Lung microvascular endothelial cell (primary cell): Measurements from ENCODE around the gene LRRTM4. TPM values are rescaled to one million over a fixed set of nuclear protein-coding genes. Genes with fewer than 3 reads are reported as not detected.

Source experiments
- DNase-seq, 2 donors: peaks; one replicate each; pipeline versions ENCODE4 v3.0.0 to v3.0.0-alpha.2; 2010; ENCODE audit warnings: low read depth in 2 of 2
- total RNA-seq: library from RNA; depleted of rRNA; stranded (reverse); fragments of >200 nt; gene quantifications from 2 replicates; pipeline ENCODE4 v1.2.1, GENCODE V29; 2014

Gene LRRTM4
- total RNA-seq, 1 donor from 2014 or later, result not detected

- DNase-seq, result no peak
Observed at GRCh38 chr2:77470096-77470495, 52.1 kb downstream of the LRRTM4 start.

- DNase-seq, result no peak
Observed at GRCh38 chr2:77469106-77469505, 53.1 kb downstream of the LRRTM4 start.

DNA sequence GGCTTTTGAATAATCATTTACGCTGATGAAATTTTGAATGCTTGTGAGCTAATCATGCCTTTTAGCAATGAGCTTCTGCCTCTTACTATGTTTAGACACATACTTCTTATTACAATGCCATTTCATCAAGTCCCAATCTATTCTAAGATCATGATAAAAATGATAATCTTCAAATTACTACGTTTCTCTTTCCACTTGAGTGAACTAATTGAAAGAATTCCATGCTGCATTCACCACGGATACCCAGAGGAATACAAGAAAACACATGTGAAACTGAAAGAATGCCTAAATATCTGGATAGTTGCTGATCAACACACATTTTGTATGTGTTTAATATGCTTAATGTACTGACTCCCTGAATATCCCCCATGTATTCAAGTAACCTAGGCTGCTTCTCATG lies 62.3 kb downstream of the LRRTM4 start:
- DNase-seq, result no peak

- DNase-seq, result no peak
Observed at GRCh38 chr2:77458216-77458615, 64.0 kb downstream of the LRRTM4 start.

GRCh38 chr2:77457665-77458064 lies 64.5 kb downstream of the LRRTM4 start:
- DNase-seq, result no peak

DNA sequence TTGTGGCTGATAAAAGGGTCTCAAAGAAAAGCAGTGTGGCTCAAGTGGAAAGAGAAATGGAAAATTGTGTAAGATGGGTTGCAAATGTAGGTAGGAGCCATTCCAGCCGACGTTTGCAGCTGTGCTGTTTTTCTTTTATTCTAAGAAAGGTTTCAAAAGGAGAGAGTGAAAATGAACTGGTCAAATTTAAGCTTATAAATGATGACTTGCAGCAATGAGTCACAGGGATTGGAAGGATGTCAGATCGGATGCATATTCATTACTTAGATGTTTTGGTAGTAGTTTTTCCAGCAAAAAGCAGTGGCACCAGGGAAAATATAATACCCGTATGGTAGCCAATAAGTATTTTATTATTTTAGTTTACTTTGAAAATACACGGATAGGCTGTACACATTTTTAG lies 79.1 kb downstream of the LRRTM4 start:
- DNase-seq, result no peak

- DNase-seq, result no peak
Observed at GRCh38 chr2:77434880-77435279, 87.3 kb downstream of the LRRTM4 start.

GRCh38 chr2:77428946-77429345 lies 93.2 kb downstream of the LRRTM4 start:
- DNase-seq, result no peak

DNA sequence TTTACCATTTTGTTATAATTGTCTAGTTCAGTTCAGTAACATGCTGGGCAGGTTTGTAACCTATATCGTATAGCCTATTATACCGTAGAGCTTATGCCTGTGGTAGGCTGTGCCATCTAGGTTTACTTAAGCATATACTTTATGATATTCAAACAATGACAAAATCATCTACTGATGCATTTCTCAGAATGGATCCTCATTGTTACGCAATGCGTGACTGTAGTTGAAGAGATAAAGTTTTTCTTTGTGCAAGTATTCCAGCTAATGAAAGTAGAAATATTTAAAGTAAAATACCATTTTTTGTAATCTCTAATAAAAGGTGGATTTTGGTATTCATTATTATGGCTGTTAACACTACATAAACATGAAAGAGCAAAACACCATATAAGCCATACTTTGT lies 100.2 kb downstream of the LRRTM4 start:
- DNase-seq, result no peak

DNA sequence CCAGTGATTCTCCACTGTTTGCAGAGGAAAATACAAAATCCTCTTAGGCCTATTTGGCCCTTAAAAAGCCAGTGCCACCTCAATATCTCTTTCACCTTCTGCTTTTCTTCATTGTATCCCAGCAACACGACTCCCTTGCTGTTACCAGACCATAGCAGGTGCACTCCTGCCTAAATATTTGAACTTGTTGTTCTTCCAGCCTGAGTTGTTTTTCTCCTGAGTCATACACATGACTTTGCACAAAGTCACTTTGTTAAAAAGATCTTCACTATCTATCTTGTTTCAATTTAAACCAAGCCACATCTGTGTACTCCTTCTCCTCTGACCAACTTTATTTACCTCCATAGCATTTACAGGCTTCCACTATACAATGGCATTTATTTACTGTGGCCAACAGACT lies 103.6 kb downstream of the LRRTM4 start:
- DNase-seq, result no peak

GRCh38 chr2:77404189-77404588 lies 118.0 kb downstream of the LRRTM4 start:
- no peak for DNase-seq

- no peak for DNase-seq
Observed at GRCh38 chr2:77398970-77399600, 123.1 kb downstream of the LRRTM4 start.

- no peak for DNase-seq
Observed at GRCh38 chr2:77397763-77398162, 124.4 kb downstream of the LRRTM4 start.

GRCh38 chr2:77395011-77395410 lies 127.2 kb downstream of the LRRTM4 start:
- DNase-seq, result no peak

GRCh38 chr2:77391119-77391518 lies 131.1 kb downstream of the LRRTM4 start:
- no peak for DNase-seq

DNA sequence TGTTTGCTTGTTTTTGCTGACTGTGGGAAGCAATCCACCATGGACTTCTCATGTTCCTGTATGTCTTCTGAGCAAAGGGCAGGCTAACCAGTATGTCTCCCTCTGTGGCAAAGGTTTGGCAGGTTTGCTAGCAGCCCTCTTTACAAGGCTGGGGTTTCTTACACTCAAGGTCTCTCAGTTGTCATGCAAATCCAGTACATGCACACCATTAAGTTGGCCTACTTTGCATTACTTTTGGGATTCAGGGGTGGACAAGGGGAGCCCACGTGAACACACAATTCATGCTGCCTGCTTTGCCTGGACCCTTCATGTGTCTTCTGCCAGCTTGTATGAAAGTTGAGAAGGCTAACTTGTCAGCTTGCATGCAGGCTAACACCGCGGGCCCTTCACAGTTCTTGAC lies 134.9 kb downstream of the LRRTM4 start:
- no peak for DNase-seq

GRCh38 chr2:77372636-77373035 lies 149.5 kb downstream of the LRRTM4 start:
- DNase-seq, result no peak

DNA sequence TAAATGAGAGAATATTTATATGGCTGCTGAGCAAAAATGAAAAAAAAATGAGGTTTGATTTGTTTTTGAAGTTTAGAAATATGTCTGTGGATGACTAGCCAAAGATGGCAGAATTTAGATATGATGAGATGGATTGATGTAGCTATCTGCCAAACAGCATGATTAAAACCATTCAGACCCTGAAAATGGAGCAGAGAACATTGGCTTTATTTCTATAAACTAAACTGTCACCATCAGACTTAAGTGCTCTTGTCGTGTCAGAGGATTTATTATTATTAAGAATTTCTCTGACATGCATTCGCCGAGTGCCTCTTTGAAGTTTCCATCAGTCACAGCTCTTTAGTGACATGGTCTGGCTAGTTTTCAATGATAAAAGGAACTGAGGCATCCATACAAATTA lies 151.7 kb downstream of the LRRTM4 start:
- DNase-seq, result no peak

GRCh38 chr2:77363277-77363676 lies 158.9 kb downstream of the LRRTM4 start:
- no peak for DNase-seq

DNA sequence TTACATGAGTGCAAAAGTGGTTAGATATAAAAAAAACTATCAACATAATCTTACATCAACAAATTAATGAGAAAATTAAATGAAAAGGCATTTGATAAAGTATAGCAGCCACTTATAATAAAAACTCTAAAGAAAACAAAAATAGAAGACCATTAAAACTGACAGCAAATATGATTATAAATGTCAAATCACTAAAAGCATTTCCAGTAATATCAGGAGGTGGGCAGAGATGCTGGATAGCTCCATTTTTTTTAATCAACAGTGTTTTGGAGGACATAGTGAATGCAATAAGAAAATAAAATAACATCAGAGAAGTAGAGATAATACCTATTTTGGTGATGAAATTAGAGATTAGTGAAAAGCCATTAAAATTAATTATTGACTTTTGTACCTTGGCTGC lies 173.4 kb downstream of the LRRTM4 start:
- no peak for DNase-seq

- no peak for DNase-seq
Observed at GRCh38 chr2:77336013-77336412, 186.2 kb downstream of the LRRTM4 start.

- DNase-seq, result no peak
Observed at GRCh38 chr2:77328134-77328931, 193.8 kb downstream of the LRRTM4 start.

DNA sequence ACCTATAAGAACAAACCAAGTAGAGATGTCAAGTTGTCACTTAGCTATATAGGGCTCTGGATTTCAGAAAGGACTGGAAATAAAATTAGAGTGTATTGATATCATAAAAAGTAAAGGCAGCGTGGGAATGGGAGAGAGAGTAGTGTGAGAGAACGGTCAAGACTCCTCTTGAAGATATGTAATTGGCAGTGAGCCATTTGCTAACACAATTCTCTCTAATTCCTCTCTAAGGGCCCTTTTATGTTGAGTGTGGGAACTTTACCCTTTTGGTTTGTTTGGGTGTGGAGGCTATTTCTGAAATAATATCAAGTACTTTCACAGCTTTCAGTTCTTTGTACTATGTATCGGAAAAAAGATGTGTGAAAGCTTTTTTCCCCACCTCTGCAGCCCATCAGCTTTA lies 196.8 kb downstream of the LRRTM4 start:
- DNase-seq, result no peak
